GM19043 (cell line): ENCODE data around the gene GPR55.
"Not testable (repeated sequence)": the region's sequence is repeated elsewhere in the genome, so short reads cannot be mapped to it uniquely, and the experiment has no call there.

ENCODE experiments used
- ATAC-seq: cut with Tn5 transposase; IDR thresholded peaks from one replicate; pipeline ENCODE4 v1.9.1; 2021; ENCODE audit warnings: low read depth; ENCODE audit not compliant: unreplicated experiment

GPR55 gene

DNA sequence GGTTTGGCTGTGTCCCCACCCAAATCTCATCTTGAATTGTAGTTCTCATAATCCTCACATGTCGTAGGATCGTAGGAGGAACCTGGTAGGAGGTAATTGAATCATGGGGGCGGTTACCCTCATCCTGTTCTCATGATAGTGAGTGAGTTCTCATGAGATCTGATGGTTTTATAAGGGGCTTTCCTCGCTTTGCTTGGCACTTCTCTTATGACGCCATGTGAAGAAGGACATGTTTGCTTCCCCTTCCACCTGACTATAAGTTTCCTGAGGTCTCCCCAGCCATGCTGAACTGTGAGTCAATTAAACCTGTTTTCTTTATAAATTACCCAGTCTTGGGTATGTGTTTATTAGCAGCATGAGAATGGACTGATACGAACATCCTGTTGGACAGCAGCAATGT is 11.2 kb upstream of the GPR55 start:
- ATAC-seq: not testable (repeated sequence)

GRCh38 chr2:230935130-230935430 is 10.0 kb upstream of the GPR55 start:
- no peak for ATAC-seq

- no peak for ATAC-seq
These were observed 9.4 kb upstream of the GPR55 start for GRCh38 chr2:230934231-230935129.

GRCh38 chr2:230933521-230934180 is 8.6 kb upstream of the GPR55 start:
- no peak for ATAC-seq

- no peak for ATAC-seq
These were observed 7.8 kb upstream of the GPR55 start for GRCh38 chr2:230932556-230933511.

DNA sequence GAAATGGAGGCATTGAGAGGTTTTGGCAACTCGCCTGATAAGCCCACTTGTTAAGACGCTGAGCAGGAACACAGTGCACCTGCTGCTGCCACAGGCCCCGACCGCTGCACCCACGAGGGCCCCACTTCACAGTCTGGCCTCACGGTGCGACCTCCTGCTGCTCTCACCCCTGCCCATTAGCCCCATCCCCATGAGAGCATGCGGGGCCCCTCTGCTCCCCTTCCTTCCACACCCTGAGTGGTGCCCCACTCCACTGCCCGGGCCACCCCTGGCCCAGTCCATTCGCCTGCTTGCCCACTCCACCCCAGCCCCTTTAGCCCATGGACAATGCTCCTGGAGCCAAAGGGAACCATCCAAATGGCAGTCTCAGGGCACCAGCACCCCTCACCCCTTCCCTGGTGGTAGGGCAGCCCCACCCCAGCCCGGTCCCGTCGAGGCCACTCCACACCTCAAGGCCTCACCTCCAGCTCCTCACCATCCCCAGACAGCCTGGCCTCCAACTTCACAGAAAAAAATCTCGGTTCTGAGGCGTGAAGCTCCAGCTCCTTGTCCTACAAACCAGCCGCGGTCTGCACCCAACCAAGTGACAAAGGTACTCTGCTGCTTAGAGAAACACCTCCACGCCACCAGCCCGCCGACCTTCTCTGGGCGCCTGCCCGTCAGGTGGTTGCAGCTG is 6.7 kb upstream of the GPR55 start:
- no peak for ATAC-seq

- ATAC-seq: no peak
These were observed 6.0 kb upstream of the GPR55 start for GRCh38 chr2:230930928-230931555.

DNA sequence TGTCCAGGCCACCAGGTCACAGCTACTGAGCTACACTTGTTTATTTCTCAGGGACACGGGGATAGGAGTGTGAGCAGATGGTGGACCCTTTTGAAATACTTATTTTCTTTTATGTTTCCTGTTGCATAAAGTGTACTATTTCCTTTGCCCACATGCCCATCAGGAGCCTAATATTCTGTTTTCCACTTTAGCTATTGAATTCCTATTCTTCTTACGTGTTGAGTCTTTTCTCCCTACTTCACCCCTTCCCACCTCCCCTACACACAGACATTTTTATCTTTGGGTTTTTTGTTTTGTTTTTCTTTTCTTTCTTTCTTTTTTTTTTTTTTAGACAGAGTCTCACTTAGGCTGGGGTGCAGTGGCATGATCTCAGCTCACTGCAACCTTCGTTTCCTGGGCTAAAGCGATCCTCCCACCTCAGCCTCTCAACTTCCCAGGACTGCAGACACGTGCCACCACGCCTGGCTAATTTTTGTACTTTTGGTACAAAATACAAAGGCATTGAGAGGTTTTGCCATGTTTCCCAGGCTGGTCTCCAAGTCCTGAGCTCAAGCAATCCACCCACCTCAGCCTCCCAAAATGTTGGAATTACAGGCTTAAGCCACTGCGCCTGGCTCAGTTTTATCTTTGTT is 5.2 kb upstream of the GPR55 start:
- ATAC-seq: no peak

DNA sequence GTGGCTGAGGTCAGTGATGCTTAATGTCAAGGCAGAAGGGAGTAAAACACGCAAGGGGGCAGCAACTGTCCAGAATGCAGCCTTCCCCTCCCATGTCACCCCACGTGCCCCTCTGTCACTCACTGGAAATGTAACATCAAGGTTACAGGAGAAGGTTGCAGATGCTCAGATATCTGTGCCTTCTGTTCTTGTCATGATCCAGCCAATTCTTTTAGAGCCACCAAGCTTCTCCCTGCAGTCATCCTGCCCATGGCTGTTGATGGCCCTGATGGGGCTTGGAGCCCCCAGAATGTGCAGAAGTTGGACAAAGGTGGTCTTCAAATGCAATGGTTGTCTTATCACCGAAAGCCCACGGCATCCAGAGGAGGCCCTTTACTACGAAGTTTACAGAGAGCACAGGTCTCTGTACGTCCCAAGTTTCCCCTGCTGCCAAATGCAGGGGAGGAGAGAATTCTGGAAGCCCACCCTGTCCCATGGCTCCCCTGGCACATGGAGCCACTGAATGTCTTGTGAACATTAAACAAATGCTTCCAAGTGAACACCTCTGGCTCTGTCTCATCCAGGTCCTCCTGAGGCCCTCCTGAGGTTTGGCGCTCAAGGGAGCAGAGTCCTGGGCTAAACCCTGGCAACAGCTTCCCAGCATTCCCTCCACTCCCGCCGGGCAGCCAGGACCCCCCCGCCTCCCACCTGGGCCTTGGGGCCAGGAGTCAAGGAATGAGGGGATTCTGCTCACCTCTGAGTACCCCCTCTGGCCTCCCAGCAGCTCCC is 4.5 kb upstream of the GPR55 start:
- no peak for ATAC-seq

GRCh38 chr2:230928701-230929380 is 3.8 kb upstream of the GPR55 start:
- ATAC-seq: no peak

DNA sequence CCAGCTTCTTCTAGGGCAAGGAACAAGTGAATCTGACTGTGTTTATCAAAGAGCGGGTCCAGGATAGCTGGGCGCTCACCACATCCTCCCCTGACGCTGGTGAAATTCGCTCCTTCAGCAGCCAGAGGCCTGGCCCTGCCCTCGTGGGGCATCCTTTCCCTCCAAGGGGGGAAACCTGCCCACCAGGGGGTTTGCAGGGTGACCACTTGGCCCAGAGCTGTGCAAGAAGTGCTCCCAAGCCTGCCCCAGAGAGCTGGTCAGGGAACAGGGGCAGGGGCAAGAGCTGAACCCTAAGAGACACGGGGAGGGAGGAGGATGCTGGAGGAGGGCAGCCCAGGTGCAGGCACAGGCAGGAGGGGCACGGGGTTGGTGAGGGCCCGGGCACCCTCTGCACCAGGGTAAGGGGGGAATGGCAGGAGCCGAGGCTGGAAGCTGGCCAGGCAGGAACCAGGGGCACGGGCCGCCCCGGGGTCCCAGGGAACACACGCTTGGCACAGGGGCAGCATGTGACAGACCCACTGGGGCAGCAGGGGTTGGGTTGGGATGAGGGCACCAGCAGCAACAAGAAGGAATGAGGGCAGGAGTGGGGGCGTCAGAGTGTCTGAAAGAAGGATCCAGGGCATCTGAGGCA is 2.8 kb upstream of the GPR55 start:
- ATAC-seq: no peak

- ATAC-seq: peak; percentile 29
These were observed 1.1 kb upstream of the GPR55 start for GRCh38 chr2:230925879-230926765.

- peak; percentile 16 for ATAC-seq
These were observed 419 bp upstream of the GPR55 start for GRCh38 chr2:230925443-230925878.

GRCh38 chr2:230924092-230924469 is 961 bp downstream of the GPR55 start:
- no peak for ATAC-seq

- ATAC-seq: no peak
These were observed 1.9 kb downstream of the GPR55 start for GRCh38 chr2:230922951-230923717.
